ENCODE measurements around the gene FBN1.

- TF ChIP-seq, protein P1, sequence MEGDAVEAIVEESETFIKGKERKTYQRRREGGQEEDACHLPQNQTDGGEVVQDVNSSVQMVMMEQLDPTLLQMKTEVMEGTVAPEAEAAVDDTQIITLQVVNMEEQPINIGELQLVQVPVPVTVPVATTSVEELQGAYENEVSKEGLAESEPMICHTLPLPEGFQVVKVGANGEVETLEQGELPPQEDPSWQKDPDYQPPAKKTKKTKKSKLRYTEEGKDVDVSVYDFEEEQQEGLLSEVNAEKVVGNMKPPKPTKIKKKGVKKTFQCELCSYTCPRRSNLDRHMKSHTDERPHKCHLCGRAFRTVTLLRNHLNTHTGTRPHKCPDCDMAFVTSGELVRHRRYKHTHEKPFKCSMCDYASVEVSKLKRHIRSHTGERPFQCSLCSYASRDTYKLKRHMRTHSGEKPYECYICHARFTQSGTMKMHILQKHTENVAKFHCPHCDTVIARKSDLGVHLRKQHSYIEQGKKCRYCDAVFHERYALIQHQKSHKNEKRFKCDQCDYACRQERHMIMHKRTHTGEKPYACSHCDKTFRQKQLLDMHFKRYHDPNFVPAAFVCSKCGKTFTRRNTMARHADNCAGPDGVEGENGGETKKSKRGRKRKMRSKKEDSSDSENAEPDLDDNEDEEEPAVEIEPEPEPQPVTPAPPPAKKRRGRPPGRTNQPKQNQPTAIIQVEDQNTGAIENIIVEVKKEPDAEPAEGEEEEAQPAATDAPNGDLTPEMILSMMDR (conservative IDR thresholded peaks at IDR 0.05): no peak
- TF ChIP-seq ZFX (IDR thresholded peaks at IDR 0.05): no peak
Observed at GRCh38 chr15:48514103-48514816, 131.2 kb downstream of the FBN1 start.

Measured in C4-2B (cell line).